SK-N-SH treated with all-trans-retinoic acid at 6 μM for 48 hours (cell line): ENCODE results near the gene EML2.

Source experiments
- ARNTL ChIP-seq: fragments of 450-650 bp; formaldehyde crosslinking; IDR thresholded peaks from 2 replicates; pipeline ENCODE4 v1.5.0; 2020; ENCODE audit warnings: low read depth, mild to moderate bottlenecking, moderate library complexity, borderline replicate concordance
- BACH2 ChIP-seq: fragments of 250-450 bp; sonication (Bioruptor Pico); IDR thresholded peaks from 2 replicates; pipeline ENCODE4 v1.9.0; 2021; ENCODE audit warnings: mild to moderate bottlenecking, borderline replicate concordance
- PATZ1 ChIP-seq: fragments of 250-450 bp; sonication (Bioruptor Pico); IDR thresholded peaks from 2 replicates; pipeline ENCODE4 v1.8.0; 2020; ENCODE audit warnings: mild to moderate bottlenecking, moderate library complexity, borderline replicate concordance
- PPARA ChIP-seq: fragments of 250-450 bp; sonication (Bioruptor Pico); IDR thresholded peaks from 2 replicates; pipeline ENCODE4 v1.5.0; 2020; ENCODE audit warnings: mild to moderate bottlenecking, borderline replicate concordance
- RARB ChIP-seq: fragments of 250-450 bp; sonication (Bioruptor Pico); IDR thresholded peaks from 2 replicates; pipeline ENCODE4 v1.8.0; 2021; ENCODE audit warnings: mild to moderate bottlenecking, moderate library complexity
- SNAI2 ChIP-seq: fragments of 250-450 bp; sonication (Bioruptor Pico); IDR thresholded peaks from 2 replicates; pipeline ENCODE4 v1.5.0; 2020; ENCODE audit warnings: mild to moderate bottlenecking, moderate library complexity
- TCF4 ChIP-seq: fragments of 250-450 bp; sonication (Bioruptor Pico); IDR thresholded peaks from 2 replicates; pipeline ENCODE4 v1.8.0; 2021; ENCODE audit warnings: mild to moderate bottlenecking, moderate library complexity, borderline replicate concordance
- ZFP3 ChIP-seq: fragments of 250-450 bp; sonication (Bioruptor Pico); IDR thresholded peaks from 2 replicates; pipeline ENCODE4 v1.5.0; 2020; ENCODE audit warnings: mild to moderate bottlenecking, moderate library complexity
- ZNF565 ChIP-seq: fragments of 450-650 bp; formaldehyde crosslinking; conservative IDR thresholded peaks from 2 replicates; pipeline ENCODE4 v1.5.0; 2020; ENCODE audit warnings: low read depth, mild to moderate bottlenecking, moderate library complexity

GRCh38 chr19:45645631-45646344 lies 6.6 kb upstream of the EML2 start:
- TF ChIP-seq ZNF565 (CRISPR knock-in tag) = no peak
- peak; percentile 64; the same call in 1 of the 2 replicates for TF ChIP-seq PATZ1 (CRISPR knock-in tag)
- TF ChIP-seq TCF4 (CRISPR knock-in tag) = no peak
- TF ChIP-seq SNAI2 (CRISPR knock-in tag) = no peak
- TF ChIP-seq BACH2 = no peak
- no peak for TF ChIP-seq ARNTL (CRISPR knock-in tag)
- TF ChIP-seq RARB = no peak
- TF ChIP-seq ZFP3 (CRISPR knock-in tag) = 0 out of 2 replicates have a peak, but pooled peaks have one; percentile 54
- TF ChIP-seq PPARA (CRISPR knock-in tag) = no peak
